GM18909 (cell line): ENCODE results near the gene CST5.
"Not testable (repeated sequence)": the region's sequence is repeated elsewhere in the genome, so short reads cannot be mapped to it uniquely, and the experiment has no call there.

Experiments used
- ATAC-seq: cut with Tn5 transposase; IDR thresholded peaks from one replicate; pipeline ENCODE4 v1.9.1; 2021; ENCODE audit warnings: mild to moderate bottlenecking; ENCODE audit not compliant: unreplicated experiment, poor library complexity

Gene CST5

DNA sequence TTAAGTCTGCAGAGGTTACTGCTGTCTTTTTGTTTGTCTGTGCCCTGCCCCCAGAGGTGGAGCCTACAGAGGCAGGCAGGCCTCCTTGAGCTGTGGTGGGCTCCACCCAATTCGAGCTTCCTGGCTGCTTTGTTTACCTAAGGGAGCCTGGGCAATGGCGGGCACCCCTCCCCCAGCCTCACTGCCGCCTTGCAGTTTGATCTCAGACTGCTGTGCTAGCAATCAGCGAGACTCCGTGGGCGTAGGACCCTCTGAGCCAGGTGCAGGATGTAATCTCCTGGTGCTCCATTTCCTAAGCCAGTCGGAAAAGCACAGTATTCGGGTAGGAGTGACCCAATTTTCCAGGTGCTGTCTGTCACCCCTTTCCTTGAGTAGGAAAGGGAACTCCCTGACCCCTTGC is 22.8 kb upstream of the CST5 start:
- not testable (repeated sequence) for ATAC-seq

DNA sequence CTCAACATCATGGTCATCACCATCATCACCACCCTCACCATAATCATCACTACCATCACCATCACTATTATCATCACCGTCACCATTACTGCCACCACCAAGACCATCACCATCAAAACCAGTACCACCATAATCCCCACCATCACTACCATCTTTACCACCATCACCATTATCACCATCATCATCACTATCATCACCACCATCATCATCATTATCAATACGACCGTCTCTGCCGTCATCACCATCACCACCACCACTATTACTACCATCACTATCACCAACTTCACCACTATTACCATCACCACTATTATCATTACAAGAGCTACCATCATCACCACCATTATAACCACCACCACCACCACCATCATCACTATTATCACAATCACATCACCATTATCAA is 11.3 kb upstream of the CST5 start:
- not testable (repeated sequence) for ATAC-seq

DNA sequence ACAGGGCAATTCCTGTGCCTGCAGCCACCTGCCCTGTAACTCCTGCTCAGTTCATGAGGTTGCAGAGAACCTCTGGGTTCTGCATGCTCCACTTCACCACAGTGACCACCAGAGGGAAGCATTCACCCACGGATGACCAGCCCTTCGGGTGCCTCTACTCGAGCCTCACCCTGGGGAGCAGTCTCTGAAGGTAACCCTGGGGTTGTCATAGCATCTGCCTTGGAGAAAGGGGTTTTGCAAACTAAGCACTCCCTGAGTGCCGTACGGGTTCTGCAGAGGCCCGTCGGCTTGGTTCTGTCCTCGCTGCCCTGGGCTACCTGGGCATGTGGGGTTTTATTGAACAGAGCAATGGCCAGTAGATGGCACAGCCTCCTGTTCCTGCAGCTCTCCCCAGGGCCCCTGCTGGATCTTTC is 10.2 kb upstream of the CST5 start:
- peak; percentile 79 for ATAC-seq

DNA sequence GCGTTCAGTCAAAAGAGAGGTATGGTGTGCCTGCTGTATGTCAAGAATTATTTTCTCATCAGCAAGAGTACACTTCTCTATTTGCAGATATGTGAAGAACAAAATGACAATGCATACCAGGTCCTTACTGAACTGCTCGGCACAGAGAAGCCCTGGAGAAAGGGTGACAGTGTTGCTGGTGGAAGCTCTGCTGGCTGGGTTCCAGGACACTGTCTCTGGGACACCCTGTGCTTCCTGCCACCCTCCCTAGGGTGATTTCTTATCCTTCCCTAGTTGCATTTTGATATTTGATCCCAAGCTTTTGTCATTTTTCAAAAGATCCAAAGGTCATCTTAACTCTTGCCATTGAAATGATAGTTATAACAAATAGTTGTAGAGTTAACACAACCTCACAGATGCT is 8.3 kb upstream of the CST5 start:
- ATAC-seq = no peak

DNA sequence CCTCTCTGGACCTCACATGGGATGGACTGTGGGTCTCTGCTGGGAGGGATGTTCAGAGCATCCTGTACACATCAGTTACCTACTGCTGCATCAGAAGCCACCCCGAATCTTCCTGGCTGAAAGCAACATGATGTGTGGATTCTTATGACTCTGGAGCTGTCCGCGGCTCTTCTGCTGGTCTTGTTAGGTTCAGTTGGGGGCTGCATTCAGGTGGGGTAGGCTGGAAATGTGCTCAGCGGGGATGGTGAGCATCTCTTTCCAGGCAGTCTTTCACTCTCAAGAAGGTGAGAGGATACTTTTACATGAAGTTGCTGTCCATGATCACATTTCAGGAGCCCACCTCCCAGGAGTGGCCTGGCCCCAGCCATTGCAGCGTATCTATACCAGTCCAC is 5.2 kb upstream of the CST5 start:
- no peak for ATAC-seq

DNA sequence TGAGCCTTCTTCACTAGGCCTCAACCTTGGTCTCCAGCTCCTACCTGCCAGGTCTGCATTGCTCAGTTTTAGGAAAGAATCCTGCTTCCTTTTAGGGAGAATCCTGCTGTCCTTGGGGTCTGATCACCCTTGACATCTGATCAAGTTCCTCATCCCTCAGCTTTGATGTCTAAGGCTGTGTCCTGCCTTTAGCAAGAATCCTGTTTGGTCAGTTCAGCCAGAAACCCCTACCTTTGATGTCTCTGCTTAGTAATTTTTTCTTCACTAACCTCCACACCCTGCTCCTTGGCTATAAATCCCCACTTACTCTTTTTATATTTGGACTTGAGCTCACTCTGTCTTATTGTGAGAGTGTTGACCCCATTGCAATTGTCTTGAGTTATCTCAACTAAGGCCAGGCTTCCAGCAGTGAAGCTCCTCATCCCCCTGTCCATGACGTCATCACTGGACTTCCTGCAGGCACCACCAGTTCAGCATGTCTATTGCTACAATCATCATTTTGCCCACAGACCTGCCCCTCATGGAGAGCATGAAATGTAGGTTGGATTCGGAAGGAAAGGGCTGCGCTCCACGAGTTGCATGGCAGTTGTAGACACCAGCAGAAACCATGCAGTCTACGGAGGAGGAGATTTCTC is 4.7 kb upstream of the CST5 start:
- ATAC-seq = no peak

DNA sequence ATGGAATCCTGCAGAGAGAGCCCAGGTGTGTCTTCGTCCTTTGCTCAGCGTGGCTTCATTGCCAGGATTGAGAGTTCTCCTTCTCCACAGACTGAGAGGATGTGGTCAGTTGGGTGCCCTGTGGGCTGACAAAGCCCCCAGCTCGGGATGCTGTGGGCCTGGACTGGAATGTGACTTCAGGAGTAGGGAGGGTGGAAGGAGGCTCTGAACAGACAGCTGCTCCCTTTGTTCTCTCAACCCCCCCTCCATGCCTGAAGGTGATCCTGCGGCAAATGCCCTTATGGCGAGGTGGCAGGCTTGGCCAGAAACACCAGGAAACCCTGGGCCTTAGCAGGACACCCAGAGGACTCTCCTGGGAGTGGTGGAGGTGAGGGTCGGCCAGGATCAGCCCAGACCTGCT is 1.8 kb upstream of the CST5 start:
- no peak for ATAC-seq

DNA sequence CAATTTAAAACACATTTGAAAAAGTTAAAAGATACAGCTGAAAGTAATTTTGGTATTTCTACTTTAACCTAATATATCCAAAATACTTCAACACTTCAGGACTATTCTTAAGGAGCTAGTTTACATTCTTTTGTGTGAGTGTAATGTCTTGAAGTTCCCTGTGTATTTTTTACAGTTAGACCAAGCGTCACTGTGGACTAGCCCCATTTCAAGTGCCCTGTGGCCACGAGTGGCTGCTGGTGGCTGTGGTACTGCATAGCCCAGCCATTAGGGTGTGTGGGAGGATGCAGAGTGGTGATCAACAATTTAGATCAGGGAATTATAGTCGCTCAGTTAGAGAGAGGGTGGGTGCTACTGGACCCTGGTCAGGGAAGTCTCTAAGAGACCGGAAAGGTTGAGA is 869 bp upstream of the CST5 start:
- no peak for ATAC-seq

DNA sequence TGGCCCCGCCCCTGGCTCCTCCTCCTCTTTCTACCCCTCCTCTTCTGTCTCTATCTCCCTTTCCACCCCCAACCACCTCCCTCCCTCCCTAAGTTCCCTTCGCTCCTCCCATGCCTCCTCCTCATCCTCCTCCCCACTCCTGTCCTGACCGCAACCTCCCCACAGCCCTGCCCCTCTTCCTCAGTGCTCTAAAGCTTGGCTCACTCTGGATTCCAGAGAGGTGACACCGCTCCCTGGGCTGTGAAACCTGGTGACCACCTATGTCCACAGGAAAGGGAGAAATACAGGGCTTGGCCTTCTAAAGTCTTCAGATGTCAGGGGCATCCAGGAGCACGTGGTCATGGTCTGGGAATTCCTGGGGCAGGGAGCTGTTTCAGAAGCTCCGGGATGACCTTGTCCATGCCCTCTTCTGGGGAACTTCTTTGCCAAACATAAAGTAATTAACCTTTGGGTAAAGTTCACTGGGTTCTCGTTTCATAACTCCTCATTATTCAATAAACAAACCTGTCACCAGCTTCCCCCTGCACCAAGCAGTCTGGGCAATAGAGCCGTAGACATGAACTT is 345 bp upstream of the CST5 start:
- ATAC-seq = no peak

DNA sequence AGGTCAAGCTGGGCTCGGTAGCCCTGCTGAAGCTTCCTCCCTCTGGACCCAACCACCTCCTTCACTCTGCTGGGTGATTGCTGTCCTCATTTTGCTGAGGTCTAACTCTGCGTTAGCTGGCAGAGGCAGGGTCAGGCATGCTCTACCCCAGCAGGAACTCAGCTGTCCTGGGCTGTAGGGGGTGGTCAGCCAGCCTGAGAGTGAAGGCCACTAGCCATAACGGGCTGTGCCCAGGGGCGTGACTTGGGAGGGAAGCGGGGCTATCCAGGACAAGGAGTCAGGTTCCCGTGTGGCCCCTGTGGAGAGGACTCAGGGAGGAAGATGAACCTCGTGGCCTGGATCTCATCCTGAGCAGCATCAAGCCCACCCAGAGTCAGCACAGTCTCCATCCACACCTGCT is 761 bp downstream of the CST5 start:
- no peak for ATAC-seq

DNA sequence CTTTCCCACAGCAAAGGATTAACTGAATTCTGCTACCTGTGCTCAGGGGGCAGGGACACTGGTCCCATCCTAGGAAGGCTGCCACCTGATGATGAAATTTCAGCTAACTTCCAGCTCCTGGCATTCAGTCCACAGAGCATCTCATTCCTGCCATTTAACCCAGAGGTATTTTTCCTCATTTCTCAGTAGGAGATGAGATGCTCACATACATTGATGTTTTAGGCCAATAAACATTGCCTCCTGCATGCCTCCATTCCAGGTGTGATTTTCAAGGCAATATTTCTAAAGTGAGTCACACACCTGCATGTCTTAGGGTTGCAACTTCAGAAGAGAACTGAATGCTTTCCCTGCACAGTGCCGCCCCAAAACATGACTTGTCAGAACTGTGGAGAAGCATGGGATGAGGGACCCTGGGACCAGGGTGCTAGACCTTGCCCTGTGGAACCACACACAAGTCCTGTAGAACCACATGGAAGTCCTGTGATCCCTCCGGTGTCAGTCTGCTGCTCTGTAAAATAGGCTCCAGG is 1.5 kb downstream of the CST5 start:
- ATAC-seq = not testable (repeated sequence)

DNA sequence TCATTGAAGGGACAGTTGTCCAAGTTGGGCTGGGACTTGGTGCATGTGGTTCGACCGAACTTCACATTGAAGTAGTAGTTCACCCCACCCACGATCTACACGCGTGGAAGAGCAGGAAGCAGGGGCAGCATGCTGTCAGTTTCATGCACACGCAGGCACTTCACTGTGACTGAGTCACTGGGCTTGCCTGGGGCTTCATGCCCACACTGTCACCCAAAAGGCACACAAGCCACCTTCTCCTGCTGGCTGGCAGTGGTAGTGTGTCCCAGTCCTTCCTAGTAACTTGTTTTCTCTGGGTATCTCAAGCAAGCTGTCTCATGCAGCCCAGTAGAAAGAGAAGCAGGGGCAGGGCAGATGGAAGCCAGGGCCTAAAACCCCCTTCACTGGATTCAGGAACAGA is 2.0 kb downstream of the CST5 start:
- no peak for ATAC-seq

DNA sequence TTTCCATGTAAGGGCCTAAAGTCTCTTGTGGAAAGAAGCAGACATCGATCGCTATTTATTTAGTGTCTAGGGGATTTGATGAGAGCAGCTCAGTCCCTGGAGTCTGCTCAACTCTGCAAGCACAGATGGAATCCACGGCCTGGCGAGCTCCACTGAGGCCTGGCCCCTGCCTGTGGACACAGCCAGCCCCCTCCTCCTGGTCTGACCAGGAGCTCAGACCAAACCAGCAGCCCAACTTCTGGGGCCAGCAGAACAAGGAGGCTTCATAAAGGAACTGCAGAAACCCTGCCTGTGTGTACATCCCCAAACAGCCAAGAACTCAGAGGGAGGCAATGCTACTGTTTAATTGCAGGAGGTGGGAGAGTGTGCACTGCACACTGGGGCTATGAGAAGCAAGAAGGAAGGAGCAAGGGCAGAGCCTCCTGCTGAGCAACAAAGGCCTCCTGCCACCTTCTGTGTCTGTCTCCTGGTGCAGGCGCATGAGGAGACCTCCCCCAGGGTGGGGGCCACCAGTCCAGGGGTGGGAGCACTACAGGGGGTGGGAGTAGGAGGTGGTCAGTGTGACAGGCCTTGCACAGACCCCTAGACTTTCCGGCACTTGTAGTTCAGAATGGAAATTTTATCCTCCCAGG is 3.8 kb downstream of the CST5 start:
- ATAC-seq = no peak

DNA sequence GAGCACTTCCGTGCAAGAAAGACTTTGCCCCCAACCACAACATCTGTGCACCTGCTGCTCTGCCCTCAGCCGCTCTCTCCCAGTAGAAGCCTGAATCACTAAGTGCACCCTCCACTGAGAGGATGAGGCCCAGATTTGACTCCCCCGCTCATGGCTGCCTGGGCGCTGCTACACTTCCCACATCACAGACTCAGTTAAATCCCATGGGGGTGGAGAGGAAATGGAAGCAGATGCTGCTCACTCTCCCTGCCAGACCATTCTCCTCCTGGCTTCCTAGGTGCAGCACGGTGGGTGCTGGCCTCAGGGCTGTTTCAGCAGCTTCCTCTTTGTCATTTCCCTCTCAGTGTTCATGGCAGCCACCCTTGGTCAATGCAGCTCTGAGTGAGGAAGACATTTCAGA is 4.8 kb downstream of the CST5 start:
- ATAC-seq = no peak

DNA sequence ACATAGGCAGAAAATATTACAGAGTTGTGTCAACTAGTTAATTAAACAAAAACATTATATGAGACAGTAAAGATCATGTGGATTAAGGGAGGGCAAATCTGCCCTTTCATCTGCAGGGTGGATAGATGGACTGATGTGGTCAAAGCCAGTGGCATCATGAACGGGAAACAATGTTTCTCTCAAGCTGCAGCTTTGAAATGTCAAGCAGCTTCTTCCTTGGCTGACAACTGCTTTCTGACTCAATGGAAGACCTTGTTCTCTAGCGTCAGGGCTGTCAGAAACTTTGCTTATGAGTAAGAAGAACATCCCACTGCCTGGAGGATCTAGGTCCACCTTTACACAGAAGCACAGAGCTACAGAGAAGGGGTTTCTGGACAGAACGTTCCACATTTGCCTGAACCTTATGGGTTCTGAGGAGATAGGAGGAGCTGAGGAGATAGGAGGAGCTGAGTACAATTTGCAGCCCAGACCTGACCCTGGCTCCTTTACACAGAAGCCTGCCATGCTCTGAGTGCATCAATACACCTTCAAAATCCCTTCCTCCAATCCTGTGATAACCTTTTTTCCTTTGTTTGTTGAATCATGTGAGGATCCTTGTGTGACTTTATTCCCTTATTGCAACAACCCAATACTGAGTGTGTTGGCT is 6.1 kb downstream of the CST5 start:
- ATAC-seq = no peak

DNA sequence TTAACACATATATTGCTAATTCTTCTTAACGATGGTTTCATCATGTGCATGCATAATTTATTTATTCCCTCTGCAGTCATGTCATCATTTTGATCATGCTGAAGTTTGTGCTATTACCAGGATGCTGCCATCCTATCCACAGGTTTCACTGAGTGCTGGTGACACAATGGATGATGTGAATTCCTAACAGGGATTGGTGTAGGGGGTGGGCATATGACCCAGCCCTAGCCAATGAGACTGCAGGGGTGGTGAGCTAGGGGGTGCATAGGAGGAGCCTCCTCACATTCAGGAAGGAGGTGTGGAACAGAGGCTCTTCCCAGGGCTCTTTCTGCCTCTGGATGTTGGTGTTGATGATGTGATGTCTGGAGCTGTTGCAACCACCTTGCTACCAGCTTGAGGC is 7.5 kb downstream of the CST5 start:
- no peak for ATAC-seq

DNA sequence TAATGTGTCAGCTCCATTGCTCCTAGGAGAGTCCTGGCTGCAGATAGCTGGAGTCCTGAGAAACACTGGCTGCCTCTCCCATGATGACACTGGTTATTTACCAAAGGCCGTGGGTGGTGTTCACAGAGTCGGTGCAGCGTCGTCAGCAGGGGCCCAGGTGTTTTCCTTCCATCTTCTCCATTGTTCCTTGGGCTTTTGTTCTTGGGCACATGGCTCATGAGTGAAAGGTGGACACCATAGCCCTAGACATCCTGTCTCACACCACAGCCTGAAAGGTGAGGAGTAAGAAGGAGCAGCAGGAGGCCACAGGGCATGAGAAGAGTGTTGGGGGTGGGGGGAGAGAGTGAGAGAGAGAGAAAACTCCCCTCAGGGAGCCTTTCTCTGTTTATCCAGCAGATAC is 9.1 kb downstream of the CST5 start:
- ATAC-seq = no peak

DNA sequence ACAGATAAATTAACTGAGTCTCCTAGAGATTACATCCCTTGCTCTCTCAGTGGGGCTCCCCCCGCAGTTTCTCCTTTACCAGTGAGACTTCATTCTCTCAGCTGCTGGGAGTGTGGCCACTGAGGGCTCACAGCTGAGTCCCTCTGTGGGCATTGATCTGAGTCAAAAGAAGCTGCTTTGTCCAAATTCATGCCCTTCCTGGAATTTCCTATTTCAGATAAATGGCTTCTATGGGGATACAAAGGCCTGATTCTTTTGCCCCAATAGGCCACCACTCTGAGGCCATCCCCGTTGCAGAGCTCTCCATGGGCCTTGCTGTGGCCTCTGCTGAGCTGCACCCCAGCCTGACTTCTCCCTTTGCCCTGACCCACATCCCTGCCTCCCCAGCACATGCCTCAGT is 10.0 kb downstream of the CST5 start:
- no peak for ATAC-seq

DNA sequence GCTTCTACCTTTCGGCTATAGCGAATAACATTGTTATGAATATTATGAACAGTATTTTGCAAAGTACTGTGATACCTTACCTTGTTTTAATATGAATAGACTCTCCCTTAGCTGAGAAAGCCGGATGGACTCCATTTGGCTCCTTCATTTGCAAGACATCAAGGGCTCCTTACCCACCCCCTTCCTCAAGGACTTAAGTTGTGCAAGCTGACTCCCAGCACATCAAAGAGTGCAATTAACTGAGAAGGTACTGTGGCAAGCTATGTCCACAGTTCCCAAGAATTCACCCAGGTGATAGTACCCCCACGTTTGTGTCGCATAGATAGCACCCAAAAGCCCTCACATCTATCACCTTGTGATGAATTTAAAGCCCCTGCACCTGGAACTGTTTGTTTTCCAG is 11.2 kb downstream of the CST5 start:
- ATAC-seq = no peak

DNA sequence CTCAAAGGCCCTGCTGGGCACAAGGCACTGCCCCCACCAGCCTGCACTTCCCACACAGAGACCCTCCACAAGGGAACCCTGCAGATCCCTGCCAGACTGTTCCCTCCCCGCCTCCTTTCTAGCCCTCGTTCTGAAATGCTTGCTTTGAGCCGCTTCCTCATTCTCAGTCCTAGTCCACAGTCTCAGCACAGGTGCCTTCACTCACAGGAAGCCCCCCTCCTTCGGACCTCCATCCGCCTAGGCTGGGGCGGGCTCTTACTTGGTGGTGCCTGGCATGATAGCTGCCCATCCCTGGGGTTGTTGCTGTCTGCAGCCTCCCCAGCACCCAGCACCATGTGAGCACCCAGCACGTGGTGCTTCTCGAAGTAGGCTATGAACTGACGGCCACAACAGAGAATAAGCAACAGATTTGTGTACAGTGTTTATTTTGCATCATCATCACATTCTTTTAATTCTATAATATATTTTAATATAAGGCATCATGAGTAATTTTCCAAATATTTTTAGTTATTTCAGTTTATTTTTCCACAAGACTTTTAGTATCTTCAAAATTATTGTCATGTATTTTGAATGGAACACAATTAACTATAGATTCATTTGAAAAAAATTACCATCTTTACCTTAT is 12.3 kb downstream of the CST5 start:
- ATAC-seq = no peak

DNA sequence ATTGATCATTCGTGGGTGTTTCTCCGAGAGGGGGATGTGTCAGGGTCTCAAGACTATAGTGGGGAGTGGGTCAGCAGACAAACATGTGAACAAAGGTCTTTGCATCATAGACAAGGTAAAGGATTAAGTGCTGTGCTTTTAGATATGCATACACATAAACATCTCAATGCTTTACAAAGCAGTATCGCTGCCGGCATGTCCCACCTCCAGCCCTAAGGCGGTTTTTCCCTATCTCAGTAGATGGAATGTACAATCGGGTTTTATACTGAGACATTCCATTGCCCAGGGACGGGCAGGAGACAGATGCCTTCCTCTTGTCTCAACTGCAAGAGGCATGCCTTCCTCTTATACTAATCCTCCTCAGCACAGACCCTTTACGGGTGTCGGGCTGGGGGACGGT is 18.8 kb downstream of the CST5 start:
- not testable (repeated sequence) for ATAC-seq
